Uterus (tissue), 4 donors: Measurements from ENCODE around the gene TDG. TPM values are rescaled to one million over a fixed set of nuclear protein-coding genes. Genes with fewer than 3 reads are reported as not detected.

ENCODE experiments used
- DNase-seq, 2 donors: peaks; one replicate each; pipeline ENCODE4 v3.0.0-alpha.2; 2019 to 2020
- H3K27ac ChIP-seq, 2 donors: fragments of 200-600 bp; sonication (generic); 1 replicate in 1 of 2; 2 replicates in 1 of 2; pipeline ENCODE4 v1.5.1; 2016 to 2018
- H3K27me3 ChIP-seq, 2 donors: fragments of 200-600 bp; sonication (generic); one replicate each; pipeline ENCODE4 v1.5.1; 2018 to 2019; ENCODE audit warnings: control low read depth in 1 of 2
- H3K36me3 ChIP-seq, 2 donors: fragments of 200-600 bp; sonication (generic); one replicate each; pipeline ENCODE4 v1.5.1; 2019; ENCODE audit warnings: control low read depth in 1 of 2
- H3K4me1 ChIP-seq, 2 donors: fragments of 200-600 bp; sonication (generic); one replicate each; pipeline ENCODE4 v1.5.1; 2018 to 2019; ENCODE audit warnings: control low read depth in 1 of 2
- H3K4me3 ChIP-seq, 2 donors: fragments of 200-600 bp; sonication (generic); 1 replicate in 1 of 2; 2 replicates in 1 of 2; pipeline ENCODE4 v1.5.1; 2018 to 2019; ENCODE audit warnings: mild to moderate bottlenecking in 1 of 2
- H3K9me3 ChIP-seq, 2 donors: fragments of 200-600 bp; sonication (generic); one replicate each; pipeline ENCODE4 v1.5.1; 2019; ENCODE audit warnings: control low read depth in 1 of 2
- CTCF ChIP-seq, 4 experiments: fragments of 200-600 bp in 2 of 4; fragments of 450-650 bp in 2 of 4; sonication (generic) in 2 of 4; IDR thresholded peaks; one replicate each; pipeline ENCODE4 v1.5.1; 2016 to 2019; ENCODE audit warnings: antibody characterized with exemption in 4 of 4, mild to moderate bottlenecking in 2 of 4, moderate library complexity in 1 of 4
- POLR2A ChIP-seq, 2 donors: fragments of 450-650 bp; IDR thresholded peaks; one replicate each; pipeline ENCODE4 v1.6.1; 2016; ENCODE audit warnings: antibody characterized with exemption in 2 of 2, mild to moderate bottlenecking in 1 of 2, moderate library complexity in 1 of 2
- intact Hi-C: fragments of 100-400 bp; cut with DNase I; formaldehyde crosslinking; loops from one replicate; pipeline ENCODE4 v1.15.1; 2023; ENCODE audit warnings: low total_unique reads
- total RNA-seq, 4 donors: library from RNA; depleted of rRNA in 3 of 4; stranded (reverse); fragments of >200 nt in 3 of 4; gene quantifications; one replicate each; pipeline versions ENCODE4 v1.1.0 to v1.2.4, GENCODE V29; 2014 to 2023
- donor health status: DM: yes; HTN: yes; CAD: no.

The TDG gene
- 10 to 100 TPM in 3 of 4 donors, 1 to 10 TPM in 1; 8.7 to 46.3 (median 19.9) TPM for total RNA-seq

- no peaks in the 10 kb centered on the region for H3K36me3 ChIP-seq
- H3K4me1 ChIP-seq, result peaks cover 0 to 4% of the 10 kb centered on the region in 2 donors
- intact Hi-C loops, result loop anchor here (5.0 kb wide), 1 partner anchor 91 kb away; no protein-coding TSS in a partner anchor
Measured at GRCh38 chr12:103965590-103966504, at the start of gene TDG. TSS of gene TDG (plus strand) at chr12:103965872. CDS start at chr12:103966038, 166 bp downstream.

GRCh38 chr12:103917873-103918272 lies 47.8 kb upstream of the TDG start:
- Histone ChIP-seq H3K27me3 (no peaks in the 10 kb centered on the region), H3K4me3 (no peak overlapping the region), H3K9me3 (no peaks in the 10 kb centered on the region), H3K36me3 (no peaks in the 10 kb centered on the region), H3K27ac (no peak overlapping the region), H3K4me1 (no peaks in the 10 kb centered on the region)
- DNase-seq, result no peak
- intact Hi-C loops, result no loop called here
- TF ChIP-seq POLR2A (IDR thresholded peaks at IDR 0.05) (no peak), CTCF (IDR thresholded peaks at IDR 0.05) (no peak)

More at GRCh38 chr12:103965590-103966504, at the start of gene TDG:
- Histone ChIP-seq H3K27me3 (no peaks in the 10 kb centered on the region), H3K27ac (peak within 1 kb of the TSS; percentile 90 to 95), H3K9me3 (no peaks in the 10 kb centered on the region), H3K4me3 (peak within 1 kb of the TSS; percentile 92 to 99)
- peak; percentile 98 for DNase-seq
- peak; percentile 86 to 88 for TF ChIP-seq POLR2A (IDR thresholded peaks at IDR 0.05)
- TF ChIP-seq CTCF (IDR thresholded peaks at IDR 0.05), result peak; percentile 16 to 24 (median 18)

- Histone ChIP-seq H3K27ac (no peak overlapping the region), H3K27me3 (no peaks in the 10 kb centered on the region), H3K9me3 (no peaks in the 10 kb centered on the region), H3K4me1 (no peaks in the 10 kb centered on the region), H3K36me3 (no peaks in the 10 kb centered on the region), H3K4me3 (no peak overlapping the region)
- TF ChIP-seq POLR2A (IDR thresholded peaks at IDR 0.05) (no peak), CTCF (IDR thresholded peaks at IDR 0.05) (no peak)
- no peak for DNase-seq
- intact Hi-C loops, result loop anchor here (10.0 kb wide), 1 partner anchor 50 kb away; no protein-coding TSS in a partner anchor
Measured at GRCh38 chr12:103924761-103925641, 40.7 kb upstream of the TDG start.

GRCh38 chr12:103928682-103929045 lies 37.0 kb upstream of the TDG start:
- Histone ChIP-seq H3K36me3 (no peaks in the 10 kb centered on the region), H3K9me3 (no peaks in the 10 kb centered on the region), H3K27me3 (no peaks in the 10 kb centered on the region), H3K4me3 (peak overlapping the region; percentile 61 to 98), H3K4me1 (peaks cover 4 to 12% of the 10 kb centered on the region in 2 donors), H3K27ac (peak overlapping the region; percentile 95 to 97)
- intact Hi-C loops, result loop anchor here (10.0 kb wide), 1 partner anchor 54 kb away; no protein-coding TSS in a partner anchor
- DNase-seq, result peak; percentile 20 to 22
- TF ChIP-seq POLR2A (IDR thresholded peaks at IDR 0.05) (no peak), CTCF (IDR thresholded peaks at IDR 0.05) (no peak)
